RKO (cell line): ENCODE results near the gene CCDC28B.

Experiments used
- DNase-seq: peaks from one replicate; pipeline ENCODE4 v3.0.0-alpha.2; 2016; ENCODE audit warnings: low spot score

CCDC28B gene

DNA sequence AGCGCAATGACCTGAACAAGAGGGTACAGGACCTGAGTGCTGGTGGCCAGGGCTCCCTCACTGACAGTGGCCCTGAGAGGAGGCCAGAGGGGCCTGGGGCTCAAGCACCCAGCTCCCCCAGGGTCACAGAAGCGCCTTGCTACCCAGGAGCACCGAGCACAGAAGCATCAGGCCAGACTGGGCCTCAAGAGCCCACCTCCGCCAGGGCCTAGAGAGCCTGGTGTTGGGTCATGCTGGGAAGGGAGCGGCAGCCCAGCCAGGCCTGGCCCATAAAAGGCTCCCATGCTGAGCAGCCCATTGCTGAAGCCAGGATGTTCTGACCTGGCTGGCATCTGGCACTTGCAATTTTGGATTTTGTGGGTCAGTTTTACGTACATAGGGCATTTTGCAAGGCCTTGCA lies 5.4 kb upstream of the CCDC28B start:
- no peak for DNase-seq

- DNase-seq, result no peak
Measured at GRCh38 chr1:32195531-32195930, 4.9 kb upstream of the CCDC28B start.

DNA sequence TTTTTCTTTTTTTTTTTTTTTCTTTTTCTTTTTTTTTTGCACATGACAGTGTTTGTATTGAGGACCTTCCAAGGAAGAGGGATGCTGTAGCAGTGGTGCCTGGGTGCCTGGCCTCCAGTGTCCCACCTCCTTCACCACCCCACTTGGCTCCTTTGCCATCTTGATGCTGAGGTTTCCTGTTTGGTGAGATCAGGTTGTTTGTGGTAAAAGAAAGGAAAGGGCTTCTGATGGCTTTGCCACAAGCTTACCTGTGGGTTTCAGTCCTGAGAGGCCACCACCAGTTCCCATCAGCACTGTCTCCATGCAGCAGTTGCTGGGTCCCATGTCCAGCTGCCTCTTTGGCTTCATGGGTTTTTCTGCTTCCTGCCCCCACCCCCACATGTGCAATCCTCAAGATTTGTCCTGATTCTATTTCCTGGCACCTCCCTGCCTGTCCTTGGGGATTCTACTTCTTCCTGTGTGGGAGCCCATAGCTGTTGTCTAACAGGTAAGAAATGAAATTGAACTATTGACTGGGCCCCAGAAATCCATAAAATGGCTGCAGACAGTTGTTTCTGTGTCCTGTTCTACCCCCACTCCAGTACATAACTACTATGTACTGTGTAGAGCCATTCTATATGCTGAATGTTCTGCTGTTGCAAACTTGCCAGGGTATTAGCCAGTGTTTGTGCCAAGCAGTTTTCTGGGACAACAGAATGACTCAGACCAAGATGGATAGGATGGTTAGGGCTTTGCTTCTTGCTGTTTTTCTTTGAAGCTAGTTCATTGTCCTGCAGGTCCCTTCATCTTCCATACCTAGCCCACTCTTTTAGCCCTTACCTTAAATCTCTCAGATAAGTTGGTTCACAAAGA lies 4.2 kb upstream of the CCDC28B start:
- DNase-seq, result no peak

- DNase-seq, result no peak
Measured at GRCh38 chr1:32197074-32197473, 3.3 kb upstream of the CCDC28B start.

DNA sequence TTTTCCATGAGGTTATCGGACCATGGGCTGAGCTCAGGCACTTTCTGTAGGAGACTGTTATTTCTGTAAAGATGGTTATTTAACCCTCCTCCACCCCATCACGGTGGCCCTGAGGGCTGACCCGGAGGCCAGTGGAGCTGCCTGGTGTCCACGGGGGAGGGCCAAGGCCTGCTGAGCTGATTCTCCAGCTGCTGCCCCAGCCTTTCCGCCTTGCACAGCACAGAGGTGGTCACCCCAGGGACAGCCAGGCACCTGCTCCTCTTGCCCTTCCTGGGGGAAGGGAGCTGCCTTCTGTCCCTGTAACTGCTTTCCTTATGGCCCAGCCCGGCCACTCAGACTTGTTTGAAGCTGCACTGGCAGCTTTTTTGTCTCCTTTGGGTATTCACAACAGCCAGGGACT lies 2.6 kb upstream of the CCDC28B start:
- DNase-seq, result no peak

- DNase-seq, result no peak
Measured at GRCh38 chr1:32198237-32199042, 2.0 kb upstream of the CCDC28B start.

- no peak for DNase-seq
Measured at GRCh38 chr1:32199043-32199716, 1.2 kb upstream of the CCDC28B start.

GRCh38 chr1:32199717-32200072 lies 700 bp upstream of the CCDC28B start:
- no peak for DNase-seq

DNA sequence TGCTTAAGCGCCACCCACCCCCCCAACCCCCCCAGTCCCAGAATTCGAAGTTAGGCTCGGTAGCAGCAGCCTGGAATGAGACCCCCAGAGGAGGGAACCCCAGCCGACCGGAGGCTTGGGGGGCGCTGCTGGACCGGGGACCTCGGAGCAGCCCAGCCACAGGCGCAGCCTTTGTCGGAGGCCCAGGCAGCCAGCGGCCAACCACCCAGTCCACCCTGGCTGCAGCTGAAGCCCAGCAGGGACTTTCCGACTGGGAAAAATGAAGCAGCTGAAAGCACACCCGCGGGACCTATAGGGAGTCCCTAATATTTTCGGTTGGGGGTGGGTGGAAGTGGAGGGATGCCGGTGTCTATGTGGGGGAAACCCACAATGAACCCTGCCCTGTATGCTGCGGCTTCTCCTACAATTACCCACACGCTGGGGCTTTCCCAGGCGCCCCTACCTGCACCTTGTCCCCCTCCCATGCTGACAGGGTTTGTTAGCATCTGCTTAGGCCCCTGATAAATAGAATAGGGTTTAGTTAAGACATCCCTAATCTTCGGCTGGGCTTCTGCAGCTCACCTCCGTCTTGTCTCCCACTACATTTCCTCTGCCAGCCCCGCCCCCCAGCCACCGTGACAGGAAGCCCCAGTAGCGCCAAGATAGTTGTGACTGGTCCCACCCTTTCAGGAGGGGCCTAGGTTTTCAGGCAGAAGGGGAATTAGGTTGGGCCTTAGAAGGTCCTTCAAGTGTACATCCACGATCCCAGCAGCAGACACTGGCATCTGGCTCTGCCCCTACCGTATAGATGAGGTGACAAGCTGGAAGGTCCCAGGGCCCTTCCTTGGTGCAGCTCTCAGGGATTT lies 838 bp downstream of the CCDC28B start:
- peak; percentile 61 for DNase-seq

GRCh38 chr1:32204943-32205361 lies 4.6 kb downstream of the CCDC28B start:
- DNase-seq, result no peak

DNA sequence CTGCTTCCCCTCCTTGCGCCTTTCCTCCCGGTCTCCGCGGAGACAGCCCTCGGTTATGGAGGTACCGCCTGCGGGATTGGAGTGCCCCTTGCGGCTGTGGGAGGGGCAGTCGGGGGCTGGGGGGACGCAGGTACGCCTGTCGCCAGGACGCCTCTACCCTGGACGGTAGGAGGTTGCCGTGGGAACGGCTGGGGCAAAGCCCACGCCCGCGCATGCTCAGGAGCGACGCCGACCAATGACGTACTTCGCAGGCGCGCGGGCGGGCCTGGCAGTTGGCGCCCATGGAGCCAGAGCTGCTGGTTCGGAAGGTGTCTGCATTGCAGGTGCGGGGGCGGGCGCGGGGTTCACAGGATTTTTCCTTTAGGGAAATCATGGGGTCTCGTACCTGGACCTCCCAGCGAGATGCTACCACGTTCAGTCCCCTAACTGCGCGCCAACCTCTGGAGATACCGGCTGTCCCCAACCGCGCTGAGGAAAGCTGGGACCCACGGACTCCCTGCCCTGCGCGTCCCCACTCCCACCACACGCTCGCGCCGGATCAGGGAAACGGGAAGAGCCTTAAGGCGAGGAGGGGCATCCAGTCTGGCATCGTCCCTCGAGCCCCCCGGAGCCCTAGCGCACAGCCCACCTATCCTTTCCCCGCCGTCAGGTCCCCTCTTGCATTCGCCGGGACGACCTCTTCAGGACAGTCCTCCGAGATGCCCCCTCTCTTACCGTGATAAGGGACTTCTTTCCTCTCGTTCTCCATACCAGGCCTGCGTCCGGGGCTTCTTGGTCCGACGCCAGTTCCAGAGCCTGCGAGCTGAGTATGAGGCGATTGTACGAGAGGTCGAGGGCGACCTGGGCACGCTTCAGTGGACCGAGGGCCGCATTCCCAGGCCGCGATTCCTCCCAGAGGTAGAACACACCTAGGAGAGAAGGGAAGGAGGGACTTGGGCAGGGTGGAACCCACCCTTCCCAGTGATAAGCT lies 5.3 kb downstream of the CCDC28B start, which contains the start of gene IQCC:
Gene IQCC, plus strand, starts transcription at position 271 of the 970 bp plus-strand sequence. Its CDS starts 11 bp downstream, at position 282.
- peak; percentile 88 for DNase-seq

GRCh38 chr1:32208469-32208868 lies 8.1 kb downstream of the CCDC28B start:
- no peak for DNase-seq

DNA sequence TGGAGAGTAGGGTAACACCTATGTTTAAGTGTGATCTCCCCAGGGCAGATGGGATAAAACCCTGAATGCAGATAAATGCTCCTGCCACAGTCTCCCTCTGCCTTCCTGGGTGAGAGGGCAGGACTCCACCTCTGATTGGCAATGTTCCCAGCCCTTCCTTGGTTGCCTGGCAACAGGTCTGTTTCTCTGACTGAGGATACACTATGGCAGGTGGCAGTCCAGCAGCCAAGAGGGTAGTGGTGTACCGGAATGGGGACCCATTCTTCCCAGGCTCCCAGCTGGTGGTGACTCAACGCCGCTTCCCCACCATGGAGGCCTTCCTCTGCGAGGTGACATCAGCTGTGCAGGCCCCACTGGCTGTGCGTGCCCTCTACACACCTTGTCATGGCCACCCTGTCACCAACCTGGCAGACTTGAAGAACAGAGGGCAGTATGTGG lies 8.5 kb downstream of the CCDC28B start, which contains the start of gene DCDC2B:
Gene DCDC2B, plus strand, starts transcription at position 199 of the 438 bp plus-strand sequence. Its CDS starts 5 bp downstream, at position 204.
- DNase-seq, result peak; percentile 38

GRCh38 chr1:32215629-32216480 lies 15.5 kb downstream of the CCDC28B start:
- peak; percentile 70 for DNase-seq

- no peak for DNase-seq
Measured at GRCh38 chr1:32216566-32216965, 16.2 kb downstream of the CCDC28B start.

DNA sequence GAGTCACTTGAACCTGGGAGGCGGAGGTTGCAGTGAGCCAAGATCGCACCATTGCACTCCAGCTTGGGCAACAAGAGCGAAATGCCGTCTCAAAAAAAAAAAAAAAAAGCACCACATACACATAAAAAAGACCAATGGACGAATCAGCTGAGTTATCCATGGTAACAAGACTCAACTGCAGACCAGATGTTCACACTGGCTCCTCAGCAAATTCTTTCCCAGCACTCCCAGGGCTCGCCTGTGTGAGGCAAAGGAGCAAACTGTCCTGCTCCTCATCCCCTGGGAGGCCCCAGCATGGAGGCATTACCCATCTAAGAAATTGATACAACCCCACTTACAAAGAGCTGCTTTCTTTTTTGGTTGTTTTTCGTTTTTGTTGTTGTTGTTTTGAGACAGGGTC lies 18.6 kb downstream of the CCDC28B start:
- DNase-seq, result no peak

DNA sequence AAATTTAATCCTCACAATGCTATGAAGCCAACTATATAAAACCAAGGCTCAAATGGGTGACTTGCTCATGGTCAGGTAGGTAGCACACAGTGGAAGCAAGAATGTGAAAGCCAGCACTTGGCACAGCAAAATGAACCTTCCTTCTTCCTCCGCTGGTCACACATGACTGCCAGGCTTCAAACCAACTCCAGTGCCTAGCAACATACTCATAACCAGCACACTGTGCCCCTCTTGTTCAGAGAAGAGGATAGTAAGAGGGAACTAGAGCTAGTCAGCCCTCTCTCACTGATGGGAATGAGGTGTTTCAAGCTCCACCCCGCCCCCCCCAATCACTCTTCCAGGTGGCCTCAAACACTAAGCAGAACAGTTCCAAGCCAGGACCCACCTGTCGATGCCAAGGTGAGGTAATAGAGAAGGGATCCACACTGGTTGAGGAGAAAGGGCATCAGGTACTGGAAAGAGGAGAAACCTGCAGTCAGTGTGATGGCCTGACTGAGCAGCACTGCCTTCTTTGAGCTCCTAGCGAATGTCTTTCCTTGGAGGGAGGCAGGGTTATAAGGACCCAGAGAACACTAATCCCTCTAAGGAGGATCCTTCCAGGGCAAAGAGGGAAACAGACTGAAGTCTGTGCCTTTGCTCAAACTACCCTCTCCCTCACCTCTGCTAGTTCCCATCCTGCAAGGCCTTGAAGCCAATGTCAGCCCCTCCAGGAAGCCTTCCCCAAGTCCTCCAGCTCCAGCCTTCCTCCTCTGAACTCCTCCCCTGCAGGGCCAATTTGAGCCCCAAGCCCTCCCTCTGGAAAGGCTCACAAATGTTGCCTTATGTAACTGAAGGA lies 20.6 kb downstream of the CCDC28B start:
- no peak for DNase-seq

DNA sequence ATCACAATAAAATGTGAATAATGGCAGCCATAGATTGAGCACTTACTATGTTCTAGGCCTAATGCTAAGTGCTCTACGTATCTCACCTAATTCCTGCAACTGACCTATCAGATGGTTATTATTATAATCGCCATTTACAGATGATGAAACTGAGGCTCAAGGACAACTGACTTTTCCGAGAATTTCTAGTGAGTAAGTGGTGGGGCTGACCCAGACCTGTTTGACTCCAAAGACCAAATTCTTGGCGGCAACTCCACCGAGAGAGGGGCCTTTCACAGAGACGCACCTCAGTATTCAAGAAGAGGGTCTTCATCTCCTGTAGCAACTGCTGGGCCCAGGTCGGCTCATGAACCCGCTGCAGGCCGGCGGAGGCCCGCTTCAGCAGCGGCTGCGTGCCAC lies 21.2 kb downstream of the CCDC28B start:
- peak; percentile 34 for DNase-seq
